ENCODE results near the gene KDM2A.
"Not testable (repeated sequence)": the region's sequence is repeated elsewhere in the genome, so short reads cannot be mapped to it uniquely, and the experiment has no call there.

The KDM2A gene

DNA sequence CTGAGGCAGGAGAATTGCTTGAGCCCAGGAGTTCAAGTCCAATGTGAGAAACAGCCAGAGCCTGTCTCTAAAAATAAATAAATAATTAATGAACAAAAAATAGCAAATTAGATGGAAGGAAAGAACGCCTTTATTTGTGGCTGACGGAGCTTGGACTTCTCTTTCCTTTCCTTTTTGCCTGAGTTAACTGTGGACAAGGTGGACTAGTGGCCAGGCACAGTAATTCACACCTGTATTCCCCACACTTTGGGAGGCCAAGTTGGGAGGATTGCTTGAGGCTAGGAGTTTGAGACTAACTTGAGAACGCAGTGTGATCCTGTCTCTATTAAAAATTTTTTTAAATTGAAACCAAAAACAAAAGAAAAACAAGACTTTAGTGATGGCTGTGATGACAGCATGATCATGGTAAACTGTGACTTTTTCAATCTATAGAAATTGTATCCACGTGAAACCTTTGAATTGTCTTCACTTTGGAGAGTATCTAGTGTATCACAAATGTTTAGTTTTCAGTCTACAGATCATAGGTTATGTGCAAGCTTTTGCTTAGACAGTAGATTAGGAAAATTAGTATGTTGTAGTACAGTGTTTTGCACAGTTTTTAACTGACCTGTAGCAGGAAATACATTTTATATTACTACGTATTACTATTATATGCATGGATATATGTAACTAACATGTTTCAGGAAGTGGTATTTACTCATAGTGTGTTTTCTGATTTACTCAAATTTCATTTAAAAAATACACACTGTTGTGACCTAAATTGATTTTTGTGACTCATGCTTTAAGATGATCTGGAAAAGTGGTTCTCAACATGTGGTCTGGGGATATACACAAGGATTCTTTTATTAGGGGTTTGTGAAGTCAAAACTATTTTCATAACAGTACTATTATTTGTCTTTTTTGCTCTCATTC is 42.1 kb downstream of the KDM2A start:
- no peaks in the 10 kb centered on the region for H3K27me3 ChIP-seq (ENCODE audit: insufficient read depth, poor library complexity, severe bottlenecking)
- no peak overlapping the region for H3K4me3 ChIP-seq (ENCODE audit: severe bottlenecking)
- H3K36me3 ChIP-seq (ENCODE audit: low read depth): no peaks in the 10 kb centered on the region; the same call in 1 of the 2 replicates
- DNase-seq (ENCODE audit: low spot score): no peak
- peaks cover 12% of the 10 kb centered on the region for H3K4me1 ChIP-seq (ENCODE audit: insufficient read depth, poor library complexity, severe bottlenecking)
- H3K27ac ChIP-seq (ENCODE audit: poor library complexity, severe bottlenecking): peak overlapping the region; percentile 34
- no peaks in the 10 kb centered on the region for H3K9me3 ChIP-seq (ENCODE audit: severe bottlenecking)
- ATAC-seq (ENCODE audit: low read depth): peak; percentile 36
- TF ChIP-seq, protein P1, sequence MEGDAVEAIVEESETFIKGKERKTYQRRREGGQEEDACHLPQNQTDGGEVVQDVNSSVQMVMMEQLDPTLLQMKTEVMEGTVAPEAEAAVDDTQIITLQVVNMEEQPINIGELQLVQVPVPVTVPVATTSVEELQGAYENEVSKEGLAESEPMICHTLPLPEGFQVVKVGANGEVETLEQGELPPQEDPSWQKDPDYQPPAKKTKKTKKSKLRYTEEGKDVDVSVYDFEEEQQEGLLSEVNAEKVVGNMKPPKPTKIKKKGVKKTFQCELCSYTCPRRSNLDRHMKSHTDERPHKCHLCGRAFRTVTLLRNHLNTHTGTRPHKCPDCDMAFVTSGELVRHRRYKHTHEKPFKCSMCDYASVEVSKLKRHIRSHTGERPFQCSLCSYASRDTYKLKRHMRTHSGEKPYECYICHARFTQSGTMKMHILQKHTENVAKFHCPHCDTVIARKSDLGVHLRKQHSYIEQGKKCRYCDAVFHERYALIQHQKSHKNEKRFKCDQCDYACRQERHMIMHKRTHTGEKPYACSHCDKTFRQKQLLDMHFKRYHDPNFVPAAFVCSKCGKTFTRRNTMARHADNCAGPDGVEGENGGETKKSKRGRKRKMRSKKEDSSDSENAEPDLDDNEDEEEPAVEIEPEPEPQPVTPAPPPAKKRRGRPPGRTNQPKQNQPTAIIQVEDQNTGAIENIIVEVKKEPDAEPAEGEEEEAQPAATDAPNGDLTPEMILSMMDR (IDR thresholded peaks at IDR 0.05; ENCODE audit: poor library complexity, severe bottlenecking): no peak

DNA sequence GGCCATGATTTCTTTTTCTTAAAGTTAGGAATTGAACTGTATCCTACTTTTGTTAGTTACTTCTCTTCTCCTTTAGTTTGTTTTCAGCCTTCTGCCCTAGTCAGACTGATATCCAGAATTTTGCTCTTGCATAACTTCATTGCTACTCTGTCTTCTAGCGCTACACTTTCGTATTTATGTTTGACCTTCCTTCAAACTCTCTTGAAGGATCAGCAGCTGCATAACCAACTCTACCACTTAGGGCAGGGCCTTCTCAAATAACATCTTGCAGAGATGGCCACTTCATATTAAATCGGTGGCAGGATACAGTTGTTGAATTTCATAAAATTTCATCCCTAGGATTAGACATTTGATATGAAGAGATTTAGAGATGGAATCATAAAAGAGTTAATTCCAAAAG is 43.9 kb downstream of the KDM2A start:
- Histone ChIP-seq H3K9me3 (ENCODE audit: severe bottlenecking) (no peaks in the 10 kb centered on the region), H3K27me3 (ENCODE audit: insufficient read depth, poor library complexity, severe bottlenecking) (no peaks in the 10 kb centered on the region), H3K36me3 (ENCODE audit: low read depth) (no peaks in the 10 kb centered on the region; the same call in 1 of the 2 replicates), H3K4me3 (ENCODE audit: severe bottlenecking) (no peak overlapping the region), H3K27ac (ENCODE audit: poor library complexity, severe bottlenecking) (no peak overlapping the region), H3K4me1 (ENCODE audit: insufficient read depth, poor library complexity, severe bottlenecking) (peaks cover 21% of the 10 kb centered on the region)
- DNase-seq (ENCODE audit: low spot score) (no peak), ATAC-seq (ENCODE audit: low read depth) (no peak)
- TF ChIP-seq, protein P1 (IDR thresholded peaks at IDR 0.05; ENCODE audit: poor library complexity, severe bottlenecking): no peak

DNA sequence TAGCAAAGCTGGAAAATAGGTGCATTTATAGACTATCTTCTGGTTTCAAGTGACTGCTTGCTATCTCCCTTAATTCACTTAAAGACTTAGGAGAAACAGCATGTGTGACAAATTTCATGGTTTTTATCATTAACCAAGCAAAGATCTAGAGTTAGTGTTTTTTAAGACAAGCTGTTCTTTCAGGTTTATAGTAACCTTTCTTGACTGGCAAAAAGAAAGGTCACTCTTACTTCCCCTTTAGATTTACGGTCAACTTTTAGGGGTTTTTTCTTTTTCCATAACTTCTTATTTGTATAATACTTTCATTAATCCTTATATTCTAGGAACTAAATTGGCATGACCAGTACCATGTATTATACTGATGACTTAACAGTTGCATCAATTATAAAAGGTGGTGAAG is 46.6 kb downstream of the KDM2A start:
- no peak overlapping the region for H3K4me3 ChIP-seq (ENCODE audit: severe bottlenecking)
- DNase-seq (ENCODE audit: low spot score) (no peak), ATAC-seq (ENCODE audit: low read depth) (no peak)
- no peaks in the 10 kb centered on the region for H3K27me3 ChIP-seq (ENCODE audit: insufficient read depth, poor library complexity, severe bottlenecking)
- H3K9me3 ChIP-seq (ENCODE audit: severe bottlenecking): no peaks in the 10 kb centered on the region
- H3K36me3 ChIP-seq (ENCODE audit: low read depth): no peaks in the 10 kb centered on the region; the same call in 1 of the 2 replicates
- H3K4me1 ChIP-seq (ENCODE audit: insufficient read depth, poor library complexity, severe bottlenecking): peaks cover 22% of the 10 kb centered on the region
- no peak overlapping the region for H3K27ac ChIP-seq (ENCODE audit: poor library complexity, severe bottlenecking)
- TF ChIP-seq, protein P1 (IDR thresholded peaks at IDR 0.05; ENCODE audit: poor library complexity, severe bottlenecking): no peak

DNA sequence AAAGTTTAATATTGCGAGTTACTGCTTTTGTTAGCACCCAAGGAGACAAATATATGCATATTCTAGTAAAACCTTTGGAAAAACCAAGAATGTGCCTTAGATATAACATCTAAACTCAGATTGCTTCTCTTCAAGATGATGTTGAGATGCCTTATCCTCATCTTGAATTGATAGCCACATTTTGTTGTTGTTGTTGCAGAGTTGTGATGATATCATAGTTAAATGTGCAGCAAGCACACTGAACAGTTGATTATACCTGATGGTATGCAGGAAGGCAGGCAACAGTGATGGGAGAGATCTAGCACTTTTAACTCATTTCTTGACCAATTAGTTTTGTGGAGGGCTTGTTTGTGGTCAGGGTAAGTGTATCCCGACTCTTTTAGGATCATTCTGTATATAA is 48.0 kb downstream of the KDM2A start:
- Histone ChIP-seq H3K27ac (ENCODE audit: poor library complexity, severe bottlenecking) (peak overlapping the region; percentile 28), H3K27me3 (ENCODE audit: insufficient read depth, poor library complexity, severe bottlenecking) (no peaks in the 10 kb centered on the region), H3K36me3 (ENCODE audit: low read depth) (no peaks in the 10 kb centered on the region; the same call in 1 of the 2 replicates), H3K9me3 (ENCODE audit: severe bottlenecking) (no peaks in the 10 kb centered on the region), H3K4me3 (ENCODE audit: severe bottlenecking) (no peak overlapping the region), H3K4me1 (ENCODE audit: insufficient read depth, poor library complexity, severe bottlenecking) (peaks cover 10% of the 10 kb centered on the region)
- TF ChIP-seq, protein P1 (IDR thresholded peaks at IDR 0.05; ENCODE audit: poor library complexity, severe bottlenecking): no peak
- ATAC-seq (ENCODE audit: low read depth) (no peak), DNase-seq (ENCODE audit: low spot score) (no peak)

DNA sequence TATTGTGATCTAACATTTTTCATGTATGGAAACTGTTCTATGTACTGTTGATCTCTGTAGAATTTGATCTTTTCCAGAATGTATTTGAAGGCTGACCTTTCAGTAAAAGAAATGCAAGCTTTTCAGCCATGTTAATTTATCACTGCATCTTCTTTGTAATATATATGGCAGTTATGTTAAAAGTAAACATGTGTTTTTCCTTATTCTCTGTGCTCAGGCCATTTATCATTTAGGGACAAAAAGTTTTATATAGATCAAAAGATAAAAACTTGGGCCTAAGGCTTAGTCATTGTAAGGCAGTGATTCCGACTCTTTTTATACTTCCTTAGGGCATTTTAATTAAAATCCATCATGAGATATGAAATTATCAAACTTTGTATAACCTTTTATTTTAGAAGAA is 48.7 kb downstream of the KDM2A start:
- no peaks in the 10 kb centered on the region for H3K9me3 ChIP-seq (ENCODE audit: severe bottlenecking)
- H3K36me3 ChIP-seq (ENCODE audit: low read depth): no peaks in the 10 kb centered on the region; the same call in 1 of the 2 replicates
- no peak overlapping the region for H3K4me3 ChIP-seq (ENCODE audit: severe bottlenecking)
- peaks cover 10% of the 10 kb centered on the region for H3K4me1 ChIP-seq (ENCODE audit: insufficient read depth, poor library complexity, severe bottlenecking)
- H3K27me3 ChIP-seq (ENCODE audit: insufficient read depth, poor library complexity, severe bottlenecking): no peaks in the 10 kb centered on the region
- TF ChIP-seq, protein P1 (IDR thresholded peaks at IDR 0.05; ENCODE audit: poor library complexity, severe bottlenecking): no peak
- ATAC-seq (ENCODE audit: low read depth) (no peak), DNase-seq (ENCODE audit: low spot score) (no peak)
- H3K27ac ChIP-seq (ENCODE audit: poor library complexity, severe bottlenecking): peak overlapping the region; percentile 28

DNA sequence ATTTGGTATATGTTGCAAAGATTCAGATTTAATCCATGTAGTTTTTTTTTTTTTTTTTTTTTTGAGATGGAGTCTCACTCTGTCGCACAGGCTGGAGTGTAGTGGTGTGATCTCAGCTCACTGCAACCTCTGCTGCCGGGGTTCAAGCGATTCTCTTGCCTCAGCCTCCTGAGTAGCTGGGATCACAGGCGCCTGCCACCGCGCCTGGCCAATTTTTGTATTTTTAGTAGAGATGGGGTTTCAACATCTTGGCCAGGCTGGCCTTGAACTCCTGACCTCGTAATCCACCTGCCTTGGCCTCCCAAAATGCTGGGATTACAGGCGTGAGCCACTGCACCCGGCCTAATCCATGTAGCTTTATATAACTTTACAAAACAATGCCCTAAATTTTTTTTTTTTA is 49.8 kb downstream of the KDM2A start:
- not testable (repeated sequence) for H3K36me3 ChIP-seq (ENCODE audit: low read depth); H3K27ac ChIP-seq (ENCODE audit: poor library complexity, severe bottlenecking); H3K27me3 ChIP-seq (ENCODE audit: insufficient read depth, poor library complexity, severe bottlenecking); DNase-seq (ENCODE audit: low spot score); ATAC-seq (ENCODE audit: low read depth); H3K4me3 ChIP-seq (ENCODE audit: severe bottlenecking); H3K9me3 ChIP-seq (ENCODE audit: severe bottlenecking)
- H3K4me1 ChIP-seq (ENCODE audit: insufficient read depth, poor library complexity, severe bottlenecking): peaks cover 12% of the 10 kb centered on the region

Data from RWPE2 (cell line).